Thymus (tissue), 11 donors: Measurements from ENCODE around the gene UBFD1. TPM values are rescaled to one million over a fixed set of nuclear protein-coding genes. Genes with fewer than 3 reads are reported as not detected.

Experiments used
- DNase-seq, 9 donors: peaks; one replicate each; pipeline ENCODE4 v3.0.0-alpha.2; 2013; ENCODE audit warnings: low spot score in 9 of 9, low read depth in 6 of 9, missing footprints in 1 of 9
- H3K27ac ChIP-seq, 2 donors: one replicate each; pipeline ENCODE4 v1.5.1; 2013; ENCODE audit warnings: control low read depth in 1 of 2, low read depth in 1 of 2, low read length in 1 of 2, mild to moderate bottlenecking in 1 of 2, moderate library complexity in 1 of 2
- H3K27me3 ChIP-seq, 2 donors: one replicate each; pipeline ENCODE4 v1.5.1; 2013; ENCODE audit warnings: low read length in 1 of 2; ENCODE audit not compliant: control insufficient read depth in 2 of 2, insufficient read depth in 1 of 2
- H3K36me3 ChIP-seq, 2 donors: one replicate each; pipeline ENCODE4 v1.5.1; 2013; ENCODE audit warnings: low read length in 1 of 2, mild to moderate bottlenecking in 1 of 2, moderate library complexity in 1 of 2; ENCODE audit not compliant: control insufficient read depth in 2 of 2, insufficient read depth in 2 of 2
- H3K4me1 ChIP-seq, 2 donors: one replicate each; pipeline ENCODE4 v1.5.1; 2013; ENCODE audit warnings: low read length in 2 of 2; ENCODE audit not compliant: control insufficient read depth in 2 of 2, insufficient read depth in 2 of 2
- H3K4me3 ChIP-seq, 2 donors: one replicate each; pipeline ENCODE4 v1.5.1; 2013; ENCODE audit warnings: low read length in 2 of 2, control low read depth in 1 of 2, mild to moderate bottlenecking in 1 of 2
- H3K9me3 ChIP-seq, 2 donors: one replicate each; pipeline ENCODE4 v1.5.1; 2013; ENCODE audit warnings: low read length in 1 of 2, mild to moderate bottlenecking in 1 of 2; ENCODE audit not compliant: control insufficient read depth in 2 of 2, insufficient read depth in 1 of 2
- WGBS: extraction: QIAGEN DNeasy Blood & Tissue Kit; methylation state at CpG from one replicate; pipeline ENCODE4 v1.1.7; 2013; 5-methylcytosine and 5-hydroxymethylcytosine counted together
- polyA plus RNA-seq: library from polyadenylated mRNA; stranded (reverse); fragments of 200-250 nt; gene quantifications from one replicate; pipeline ENCODE4 v1.2.3, GENCODE V29; 2013
- total RNA-seq: library from RNA; stranded (reverse); fragments of 120-200 nt; gene quantifications from one replicate; pipeline ENCODE4 v1.2.4, GENCODE V29; 2013
- donor health status: healthy.

UBFD1 gene
- total and polyA plus RNA-seq, 2 donors: 14.4 to 26.5 TPM

DNA sequence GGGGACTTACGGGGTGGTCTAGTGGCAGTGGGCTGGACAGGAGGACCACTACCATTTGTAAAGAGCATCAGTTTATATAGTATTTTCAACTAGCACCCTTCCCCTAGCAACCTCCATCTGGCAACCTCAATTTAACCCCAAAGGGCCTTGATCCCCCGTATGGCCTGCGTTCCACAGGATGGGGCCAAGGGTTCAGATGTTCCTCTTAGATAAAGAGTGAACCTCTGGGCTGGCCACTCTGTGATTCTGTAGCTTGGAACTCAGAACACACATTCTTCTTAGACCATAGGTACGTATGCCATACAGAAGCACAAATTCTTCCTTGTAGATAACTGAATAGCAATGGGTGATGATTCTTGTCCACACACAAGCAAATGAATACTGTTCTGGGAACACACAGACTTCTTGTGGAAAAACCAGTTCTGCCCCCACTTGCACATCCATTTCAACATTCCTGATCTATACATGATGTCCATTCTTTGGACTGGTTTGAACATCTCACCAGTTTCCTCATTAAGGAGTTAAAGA is 45.3 kb upstream of the UBFD1 start:
- Histone ChIP-seq H3K4me3 (no peak overlapping the region), H3K4me1 (peaks cover 8 to 18% of the 10 kb centered on the region in 2 donors), H3K27me3 (no peaks in the 10 kb centered on the region), H3K27ac (no peak overlapping the region), H3K36me3 (no peaks in the 10 kb centered on the region), H3K9me3 (no peaks in the 10 kb centered on the region)
- WGBS: 97% methylated on average over 4 of the region's 4 CpGs
- no peak for DNase-seq

DNA sequence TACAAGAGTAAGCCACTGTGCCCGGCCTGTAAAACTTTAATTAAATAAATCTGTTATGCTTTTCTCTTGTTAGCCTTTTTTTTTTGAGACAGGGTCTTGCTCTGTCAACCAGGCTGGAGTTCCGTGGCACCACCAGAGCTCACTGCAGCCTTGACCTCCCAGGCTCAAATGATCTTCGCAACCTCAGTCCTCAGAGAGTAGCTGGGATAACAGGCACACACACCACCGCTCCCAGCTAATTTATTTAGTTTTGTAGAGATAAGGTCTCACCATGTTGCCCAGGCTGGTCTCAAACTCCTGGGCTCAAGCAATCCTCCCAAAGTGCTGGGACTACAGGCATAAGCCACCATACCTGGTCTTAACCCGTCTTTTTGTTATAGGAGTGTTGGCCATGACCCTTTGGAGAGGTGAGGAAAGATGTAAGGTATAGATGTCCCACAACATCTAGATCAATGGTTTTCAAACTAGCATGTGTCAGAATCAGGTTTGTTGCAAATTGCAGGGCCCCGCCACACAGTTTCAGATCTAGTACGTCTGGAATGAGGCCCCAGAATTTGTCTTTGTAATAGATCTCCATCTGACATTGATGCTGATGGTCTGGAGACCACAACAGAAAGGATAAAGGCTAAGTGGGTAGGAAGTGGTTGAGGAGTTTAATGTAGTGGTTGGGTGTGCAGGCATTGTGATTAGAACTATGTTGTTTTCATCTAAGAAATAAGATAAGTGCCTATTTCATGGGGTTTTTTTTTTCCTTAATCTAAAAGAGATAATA is 43.0 kb upstream of the UBFD1 start:
- Histone ChIP-seq H3K9me3 (no peaks in the 10 kb centered on the region), H3K36me3 (peaks cover 0 to 4% of the 10 kb centered on the region in 2 donors), H3K4me1 (peaks cover 0 to 10% of the 10 kb centered on the region in 2 donors), H3K4me3 (no peak overlapping the region), H3K27me3 (no peaks in the 10 kb centered on the region), H3K27ac (no peak overlapping the region)
- 74% methylated on average over 7 of the region's 7 CpGs for WGBS
- DNase-seq: no peak

DNA sequence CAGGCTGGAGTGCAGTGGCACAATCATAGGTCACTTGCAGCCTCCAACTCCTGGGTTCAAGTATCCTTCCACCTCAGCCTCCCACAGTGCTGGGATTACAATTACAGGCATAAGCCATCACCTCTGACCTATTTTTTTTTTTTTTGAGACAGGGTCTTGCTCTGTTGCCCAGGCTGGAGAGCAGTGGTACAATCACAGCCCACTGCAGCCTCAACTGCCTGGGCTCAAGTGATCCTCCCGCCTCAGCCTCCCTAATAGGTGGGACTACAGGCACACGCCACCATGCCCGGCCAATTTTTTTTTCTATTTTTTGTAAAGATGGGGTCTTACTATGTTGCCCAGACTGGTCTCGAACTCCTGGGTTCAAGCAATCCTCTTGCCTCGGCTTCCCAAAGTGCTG is 41.6 kb upstream of the UBFD1 start:
- Histone ChIP-seq H3K4me3 (no peak overlapping the region), H3K27ac (no peak overlapping the region), H3K27me3 (no peaks in the 10 kb centered on the region), H3K4me1 (peaks cover 0 to 5% of the 10 kb centered on the region in 2 donors), H3K36me3 (peaks cover 0 to 4% of the 10 kb centered on the region in 2 donors), H3K9me3 (no peaks in the 10 kb centered on the region)
- 97% methylated on average over 5 of the region's 5 CpGs for WGBS
- DNase-seq: no peak

DNA sequence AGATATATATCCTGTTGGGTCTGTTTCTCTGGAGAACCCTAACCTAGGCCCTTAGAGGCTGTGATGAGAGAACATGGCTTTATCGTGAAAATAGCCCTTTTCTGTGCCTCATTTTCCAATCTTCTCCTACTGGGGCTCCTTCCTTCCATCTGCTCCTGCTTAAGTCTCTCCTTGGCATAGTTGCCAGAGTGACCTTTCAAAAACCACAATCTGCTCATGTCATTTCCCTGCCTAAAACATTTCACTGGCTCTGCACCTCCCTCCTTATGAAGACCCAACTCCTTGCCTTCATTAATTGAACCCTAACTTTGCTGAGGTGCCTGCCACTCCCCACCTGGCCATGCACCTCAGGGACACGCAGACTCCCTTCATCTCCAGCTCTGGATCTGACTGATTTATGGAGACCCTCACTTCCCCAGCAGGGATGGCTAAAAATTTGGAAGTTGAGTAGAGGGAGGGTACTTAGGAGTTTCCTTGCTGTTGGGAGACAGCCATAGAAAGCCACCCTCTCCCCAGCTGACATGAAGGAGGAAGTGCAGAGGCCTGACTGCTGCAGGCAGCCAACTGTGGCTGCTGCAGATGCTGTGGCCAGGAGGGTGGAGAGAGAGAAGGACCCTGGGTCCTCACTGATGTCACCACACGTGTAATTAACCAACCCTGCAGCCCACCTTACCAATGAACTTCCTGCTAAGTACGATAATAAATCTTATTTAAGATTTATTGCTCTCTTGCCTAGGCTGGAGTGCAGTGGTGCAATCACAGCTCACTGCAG is 41.0 kb upstream of the UBFD1 start:
- H3K4me3 ChIP-seq: no peak overlapping the region
- peak overlapping the region in 1 of 2 donors; percentile 31 for H3K27ac ChIP-seq
- peaks cover 0 to 5% of the 10 kb centered on the region in 2 donors for H3K4me1 ChIP-seq
- H3K9me3 ChIP-seq: no peaks in the 10 kb centered on the region
- WGBS: 57% methylated on average over 4 of the region's 4 CpGs
- no peaks in the 10 kb centered on the region for H3K27me3 ChIP-seq
- DNase-seq: no peak
- H3K36me3 ChIP-seq: peaks cover 0 to 4% of the 10 kb centered on the region in 2 donors

DNA sequence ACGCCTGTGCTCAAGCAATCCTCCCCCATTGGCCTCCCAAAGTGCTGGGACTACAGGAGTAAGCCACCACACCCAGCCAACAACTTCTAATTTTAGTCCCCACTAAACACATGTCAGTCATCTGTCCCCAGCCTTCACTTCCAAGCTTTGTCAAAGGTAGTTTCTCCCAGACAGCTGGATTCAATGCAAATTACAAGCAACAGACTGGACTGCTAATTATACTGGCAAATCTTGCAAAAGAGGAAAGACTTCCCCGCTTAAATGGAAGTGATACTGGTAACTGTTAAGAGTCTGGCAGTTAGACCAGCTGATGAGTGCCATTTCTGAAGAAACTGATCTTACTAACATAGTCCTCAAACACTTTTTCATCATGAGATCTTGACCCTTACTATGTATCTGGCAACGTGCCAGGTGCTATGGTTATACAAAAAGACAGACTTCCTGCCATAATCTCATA is 39.1 kb upstream of the UBFD1 start:
- Histone ChIP-seq H3K36me3 (peaks cover 4 to 8% of the 10 kb centered on the region in 2 donors), H3K4me1 (peaks cover 0 to 5% of the 10 kb centered on the region in 2 donors), H3K4me3 (no peak overlapping the region), H3K9me3 (no peaks in the 10 kb centered on the region), H3K27ac (no peak overlapping the region), H3K27me3 (no peaks in the 10 kb centered on the region)
- no peak for DNase-seq
- WGBS: 95% methylated on average over 3 of the region's 3 CpGs

DNA sequence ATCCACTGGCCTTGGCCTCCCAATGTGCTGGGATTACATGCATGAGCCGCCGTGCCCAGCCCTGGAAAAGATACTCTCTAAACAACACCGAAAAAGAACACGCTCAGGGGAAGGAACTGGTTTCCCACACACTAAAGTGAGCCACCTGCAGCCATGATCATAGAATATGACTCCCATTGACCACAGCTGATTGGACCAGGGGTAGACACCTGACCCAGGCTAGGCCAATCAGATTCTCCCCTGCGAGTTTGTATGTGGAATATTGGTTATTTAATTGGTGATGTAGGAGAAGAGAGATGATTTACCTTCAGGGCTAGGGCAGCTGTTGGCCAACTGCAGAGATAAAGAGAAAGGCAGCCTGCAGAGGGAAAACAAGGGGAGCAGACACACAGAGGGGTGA is 38.2 kb upstream of the UBFD1 start:
- 98% methylated on average over 5 of the region's 5 CpGs for WGBS
- Histone ChIP-seq H3K4me3 (no peak overlapping the region), H3K4me1 (peaks cover 0 to 5% of the 10 kb centered on the region in 2 donors), H3K27ac (no peak overlapping the region), H3K9me3 (no peaks in the 10 kb centered on the region), H3K27me3 (no peaks in the 10 kb centered on the region), H3K36me3 (peaks cover 8 to 10% of the 10 kb centered on the region in 2 donors)
- no peak for DNase-seq

DNA sequence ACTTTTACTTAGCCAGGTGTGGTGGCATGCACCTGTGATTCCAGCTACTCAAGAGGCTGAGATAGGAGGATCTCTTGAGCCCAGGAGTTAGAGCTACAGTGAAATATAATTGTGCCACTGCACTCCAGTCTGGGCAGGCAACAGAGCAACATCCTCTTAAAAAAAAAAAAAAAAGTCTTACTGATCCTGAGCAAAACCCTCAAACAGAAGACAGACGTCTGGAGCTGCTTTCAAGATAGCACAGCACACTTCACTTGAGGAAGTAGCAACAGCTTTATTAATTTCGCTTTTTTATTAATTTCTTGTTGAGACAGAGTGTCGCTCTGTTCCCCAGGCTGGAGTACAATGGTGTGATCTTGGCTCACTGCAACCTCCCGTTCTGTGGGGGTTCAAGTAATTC is 37.0 kb upstream of the UBFD1 start:
- Histone ChIP-seq H3K9me3 (no peaks in the 10 kb centered on the region), H3K4me3 (no peak overlapping the region), H3K36me3 (peaks cover 8 to 19% of the 10 kb centered on the region in 2 donors), H3K27ac (no peak overlapping the region), H3K27me3 (no peaks in the 10 kb centered on the region), H3K4me1 (peaks cover 0 to 2% of the 10 kb centered on the region in 2 donors)
- 94% methylated on average over 4 of the region's 4 CpGs for WGBS
- no peak for DNase-seq

DNA sequence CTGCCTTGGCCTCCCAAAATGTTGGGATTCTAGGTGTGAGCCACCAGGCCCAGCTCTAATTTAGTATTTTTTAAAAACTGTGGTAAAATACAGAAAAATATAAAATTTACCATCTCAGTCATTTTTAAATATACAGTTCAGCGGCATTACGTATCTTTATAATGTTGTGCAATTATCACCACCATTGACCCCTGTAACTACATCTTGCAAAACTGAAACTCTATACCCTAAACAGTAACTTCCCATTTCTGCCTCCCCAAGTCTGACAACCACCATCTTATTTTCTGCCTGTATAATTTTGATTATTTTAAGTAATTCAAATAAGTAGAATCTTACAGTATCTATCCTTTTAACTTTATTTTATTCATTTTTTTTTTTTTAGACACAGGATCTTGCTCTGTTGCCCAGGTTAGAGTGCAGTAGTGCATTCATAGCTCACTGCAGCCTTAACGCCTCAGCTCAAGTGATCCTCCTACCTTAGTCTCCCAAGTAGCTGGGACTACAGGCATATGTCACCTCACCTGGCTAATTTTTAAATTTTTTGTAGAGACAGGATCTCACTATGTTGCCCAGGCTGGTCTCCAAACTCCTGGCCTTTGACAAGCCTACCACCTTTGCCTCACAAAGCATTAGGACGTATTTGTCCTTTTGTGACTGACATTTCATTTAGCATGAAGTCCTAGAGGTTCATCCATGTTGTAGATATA is 36.3 kb upstream of the UBFD1 start:
- Histone ChIP-seq H3K4me3 (no peak overlapping the region), H3K4me1 (peaks cover 0 to 2% of the 10 kb centered on the region in 2 donors), H3K36me3 (peaks cover 8 to 19% of the 10 kb centered on the region in 2 donors), H3K27ac (no peak overlapping the region), H3K9me3 (no peaks in the 10 kb centered on the region), H3K27me3 (no peaks in the 10 kb centered on the region)
- no peak for DNase-seq
- 72% methylated on average over 4 of the region's 4 CpGs for WGBS
